Measurements from ENCODE around the gene PIP5KL1. TPM values are rescaled to one million over a fixed set of nuclear protein-coding genes. Genes with fewer than 3 reads are reported as not detected.

PIP5KL1 gene
- total RNA-seq, 6 experiments from 2014 or later: 0.58 to 0.81 (median 0.70) TPM; not detected in 3

- peak; percentile 78 to 97 (median 90) for ATAC-seq
- intact Hi-C loops (cut with DNase I): no loop called here
- no peaks in the 10 kb centered on the region for H3K36me3 ChIP-seq
- WGBS (ENCODE audit: insufficient coverage, low coverage, low lambda C conversion rate, missing lambda C conversion rate): 25% methylated on average over 9 of the region's 71 CpGs
- peak within 1 kb of the TSS in 2 of 3 donors; percentile 5 to 43 for H3K27ac ChIP-seq
- TF ChIP-seq POLR2A (IDR thresholded peaks at IDR 0.05): peak; percentile 66
- TF ChIP-seq CTCF (IDR thresholded peaks at IDR 0.05): no peak
- peaks cover 0 to 55% (median 12%) of the 10 kb centered on the region in 4 donors for H3K4me1 ChIP-seq
- H3K4me3 ChIP-seq: peak within 1 kb of the TSS; percentile 54 to 69 (median 62)
- H3K27me3 ChIP-seq: no peaks in the 10 kb centered on the region
- DNase-seq: peak; percentile 97
- no peaks in the 10 kb centered on the region for H3K9me3 ChIP-seq
Observed at GRCh38 chr9:127916720-127917581, 13.6 kb downstream of the PIP5KL1 start, which contains the start of gene ST6GALNAC4. TSS of gene ST6GALNAC4 (minus strand) at chr9:127917041. CDS start at chr9:127916419, 622 bp downstream.

GRCh38 chr9:127915801-127916719 is 14.5 kb downstream of the PIP5KL1 start:
- DNase-seq: no peak
- H3K4me3 ChIP-seq: peak overlapping the region; percentile 54 to 69 (median 62)
- no peaks in the 10 kb centered on the region for H3K9me3 ChIP-seq
- WGBS (ENCODE audit: insufficient coverage, low coverage, low lambda C conversion rate, missing lambda C conversion rate): 24% methylated on average over 10 of the region's 27 CpGs
- H3K36me3 ChIP-seq: peaks cover 0 to 1% (median 0%) of the 10 kb centered on the region in 4 donors
- peak in 1 of 4 donors; percentile 3 for ATAC-seq
- TF ChIP-seq POLR2A (IDR thresholded peaks at IDR 0.05) (no peak), CTCF (IDR thresholded peaks at IDR 0.05) (no peak)
- intact Hi-C loops (cut with DNase I): no loop called here
- H3K27me3 ChIP-seq: no peaks in the 10 kb centered on the region
- H3K27ac ChIP-seq: peak overlapping the region in 2 of 3 donors; percentile 5 to 43
- H3K4me1 ChIP-seq: peaks cover 0 to 47% (median 9%) of the 10 kb centered on the region in 4 donors

GRCh38 chr9:127915325-127915752 is 15.2 kb downstream of the PIP5KL1 start:
- 52% methylated on average over 2 of the region's 5 CpGs for WGBS (ENCODE audit: insufficient coverage, low coverage, low lambda C conversion rate, missing lambda C conversion rate)

More at GRCh38 chr9:127915325-127915752, 15.2 kb downstream of the PIP5KL1 start:
- H3K9me3 ChIP-seq: no peaks in the 10 kb centered on the region
- H3K27me3 ChIP-seq: no peaks in the 10 kb centered on the region
- no peak overlapping the region for H3K4me3 ChIP-seq
- TF ChIP-seq POLR2A (IDR thresholded peaks at IDR 0.05) (no peak), CTCF (IDR thresholded peaks at IDR 0.05) (no peak)
- intact Hi-C loops (cut with DNase I): no loop called here
- H3K36me3 ChIP-seq: peaks cover 0 to 1% (median 0%) of the 10 kb centered on the region in 4 donors
- H3K4me1 ChIP-seq: peaks cover 0 to 47% (median 9%) of the 10 kb centered on the region in 4 donors
- ATAC-seq (peak in 1 of 4 donors; percentile 5), DNase-seq (no peak)
- H3K27ac ChIP-seq: no peak overlapping the region
